Osteocyte (in vitro differentiated cells): Measurements from ENCODE around the gene PIPOX. TPM values are rescaled to one million over a fixed set of nuclear protein-coding genes. Genes with fewer than 3 reads are reported as not detected.

ENCODE experiments used
- DNase-seq: peaks from one replicate; pipeline ENCODE4 v3.0.0; 2021; ENCODE audit warnings: mixed read lengths; ENCODE audit not compliant: unreplicated experiment; ENCODE audit errors: extremely low spot score
- H3K27ac Mint-ChIP-seq: one replicate; pipeline ENCODE4 v1.8.0; 2021; ENCODE audit warnings: mild to moderate bottlenecking, mixed read lengths; ENCODE audit not compliant: unreplicated experiment
- H3K27me3 Mint-ChIP-seq: one replicate; pipeline ENCODE4 v1.8.0; 2021; ENCODE audit warnings: mixed read lengths; ENCODE audit not compliant: unreplicated experiment
- H3K36me3 Mint-ChIP-seq: one replicate; pipeline ENCODE4 v1.8.0; 2021; ENCODE audit warnings: mixed read lengths; ENCODE audit not compliant: unreplicated experiment
- H3K4me1 Mint-ChIP-seq: one replicate; pipeline ENCODE4 v1.8.0; 2021; ENCODE audit warnings: mixed read lengths; ENCODE audit not compliant: unreplicated experiment
- H3K4me3 Mint-ChIP-seq: one replicate; pipeline ENCODE4 v1.8.0; 2021; ENCODE audit warnings: mild to moderate bottlenecking, moderate library complexity, mixed read lengths; ENCODE audit not compliant: unreplicated experiment
- H3K9me3 Mint-ChIP-seq: one replicate; pipeline ENCODE4 v1.8.0; 2021; ENCODE audit warnings: mixed read lengths; ENCODE audit not compliant: unreplicated experiment
- total RNA-seq: library from RNA; stranded (reverse); gene quantifications from 2 replicates; pipeline ENCODE4 v1.2.1, GENCODE V29; 2021
- TF ChIP-seq, protein P1 (sequence below): fragments of 200-600 bp; sonication (generic); IDR thresholded peaks from 2 replicates; pipeline ENCODE4 v1.5.0; 2021; ENCODE audit warnings: antibody characterized with exemption, mild to moderate bottlenecking, moderate library complexity

The PIPOX gene
- total RNA-seq, 1 donor from 2014 or later: 1.6 TPM

- no peak overlapping the region for H3K27ac Mint-ChIP-seq
- no peak overlapping the region for H3K4me3 Mint-ChIP-seq
- TF ChIP-seq, protein P1, sequence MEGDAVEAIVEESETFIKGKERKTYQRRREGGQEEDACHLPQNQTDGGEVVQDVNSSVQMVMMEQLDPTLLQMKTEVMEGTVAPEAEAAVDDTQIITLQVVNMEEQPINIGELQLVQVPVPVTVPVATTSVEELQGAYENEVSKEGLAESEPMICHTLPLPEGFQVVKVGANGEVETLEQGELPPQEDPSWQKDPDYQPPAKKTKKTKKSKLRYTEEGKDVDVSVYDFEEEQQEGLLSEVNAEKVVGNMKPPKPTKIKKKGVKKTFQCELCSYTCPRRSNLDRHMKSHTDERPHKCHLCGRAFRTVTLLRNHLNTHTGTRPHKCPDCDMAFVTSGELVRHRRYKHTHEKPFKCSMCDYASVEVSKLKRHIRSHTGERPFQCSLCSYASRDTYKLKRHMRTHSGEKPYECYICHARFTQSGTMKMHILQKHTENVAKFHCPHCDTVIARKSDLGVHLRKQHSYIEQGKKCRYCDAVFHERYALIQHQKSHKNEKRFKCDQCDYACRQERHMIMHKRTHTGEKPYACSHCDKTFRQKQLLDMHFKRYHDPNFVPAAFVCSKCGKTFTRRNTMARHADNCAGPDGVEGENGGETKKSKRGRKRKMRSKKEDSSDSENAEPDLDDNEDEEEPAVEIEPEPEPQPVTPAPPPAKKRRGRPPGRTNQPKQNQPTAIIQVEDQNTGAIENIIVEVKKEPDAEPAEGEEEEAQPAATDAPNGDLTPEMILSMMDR: no peak
- peaks cover 1% of the 10 kb centered on the region for H3K36me3 Mint-ChIP-seq
- peaks cover 18% of the 10 kb centered on the region for H3K9me3 Mint-ChIP-seq
- DNase-seq: no peak
- H3K4me1 Mint-ChIP-seq: peaks cover 27% of the 10 kb centered on the region
- H3K27me3 Mint-ChIP-seq: peaks cover 29% of the 10 kb centered on the region
Measured at GRCh38 chr17:29037739-29038084, 5.2 kb upstream of the PIPOX start.

GRCh38 chr17:29038085-29038795 is 4.7 kb upstream of the PIPOX start:
- DNase-seq: no peak
- no peak overlapping the region for H3K27ac Mint-ChIP-seq
- no peak overlapping the region for H3K4me3 Mint-ChIP-seq
- H3K36me3 Mint-ChIP-seq: peaks cover 1% of the 10 kb centered on the region
- H3K4me1 Mint-ChIP-seq: peaks cover 29% of the 10 kb centered on the region
- H3K27me3 Mint-ChIP-seq: peaks cover 23% of the 10 kb centered on the region
- TF ChIP-seq, protein P1: no peak
- peaks cover 18% of the 10 kb centered on the region for H3K9me3 Mint-ChIP-seq

DNA sequence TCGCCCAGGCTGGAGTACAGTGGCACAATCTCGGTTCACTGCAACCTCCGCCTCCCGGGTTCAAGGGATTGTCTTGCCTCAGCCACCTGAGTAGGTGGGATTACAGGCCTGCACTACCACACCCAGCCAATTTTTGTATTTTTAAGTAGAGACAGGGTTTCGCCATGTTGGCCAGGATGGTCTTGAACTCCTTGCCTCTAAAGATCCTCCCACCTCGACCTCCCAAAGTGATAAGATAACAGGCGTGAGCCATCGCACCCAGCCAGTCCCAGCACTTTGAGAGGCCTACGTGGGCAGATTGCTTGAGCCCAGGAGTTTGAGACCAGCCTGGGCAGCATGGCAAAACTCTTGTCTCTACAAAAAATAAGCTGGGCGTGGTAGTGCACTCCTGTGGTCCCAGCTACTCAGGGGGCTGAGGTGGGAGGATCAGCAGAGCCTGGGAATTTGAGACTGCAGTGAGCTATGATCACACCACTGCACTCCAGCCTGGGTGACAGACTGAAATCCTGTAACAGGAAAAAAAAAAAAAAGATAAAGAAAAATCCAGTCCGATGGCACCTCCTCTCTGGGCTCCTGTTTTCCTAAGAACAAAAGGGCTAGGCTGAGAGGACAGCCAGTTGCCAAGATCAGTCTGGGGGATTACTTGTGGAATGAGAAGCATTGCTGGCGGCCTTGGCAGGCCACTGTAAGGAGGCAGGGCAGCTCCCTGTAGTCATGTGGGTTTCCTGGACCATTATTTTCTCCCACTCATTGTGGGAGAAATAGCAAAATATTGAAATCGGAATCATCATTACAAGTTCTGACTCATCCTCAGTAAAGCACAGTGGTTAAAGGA is 3.0 kb upstream of the PIPOX start:
- Mint-ChIP-seq H3K9me3 (peaks cover 5% of the 10 kb centered on the region), H3K27me3 (peaks cover 7% of the 10 kb centered on the region), H3K4me3 (no peak overlapping the region), H3K36me3 (peaks cover 1% of the 10 kb centered on the region), H3K4me1 (peaks cover 39% of the 10 kb centered on the region), H3K27ac (peak overlapping the region; percentile 80)
- TF ChIP-seq, protein P1: no peak
- DNase-seq: no peak

- H3K4me3 Mint-ChIP-seq: no peak overlapping the region
- no peak for DNase-seq
- peaks cover 4% of the 10 kb centered on the region for H3K27me3 Mint-ChIP-seq
- H3K9me3 Mint-ChIP-seq: no peaks in the 10 kb centered on the region
- no peak overlapping the region for H3K27ac Mint-ChIP-seq
- H3K36me3 Mint-ChIP-seq: peaks cover 1% of the 10 kb centered on the region
- peaks cover 39% of the 10 kb centered on the region for H3K4me1 Mint-ChIP-seq
- TF ChIP-seq, protein P1: no peak
Measured at GRCh38 chr17:29041091-29041490, 1.9 kb upstream of the PIPOX start.

GRCh38 chr17:29041571-29041970 is 1.4 kb upstream of the PIPOX start:
- H3K4me1 Mint-ChIP-seq: peaks cover 39% of the 10 kb centered on the region
- no peaks in the 10 kb centered on the region for H3K9me3 Mint-ChIP-seq
- peaks cover 7% of the 10 kb centered on the region for H3K27me3 Mint-ChIP-seq
- H3K36me3 Mint-ChIP-seq: no peaks in the 10 kb centered on the region
- no peak overlapping the region for H3K27ac Mint-ChIP-seq
- no peak overlapping the region for H3K4me3 Mint-ChIP-seq
- TF ChIP-seq, protein P1: no peak
- no peak for DNase-seq
